GM12873 (cell line): Measurements from ENCODE around the gene HAUS7.

Experiments used
- CTCF ChIP-seq: IDR thresholded peaks from 2 replicates; pipeline ENCODE4 v1.5.1; 2012; ENCODE audit warnings: low read depth, mild to moderate bottlenecking, moderate library complexity, low read length, control low read depth; ENCODE audit not compliant: insufficient read depth; ENCODE audit errors: missing control alignments

The HAUS7 gene

GRCh38 chrX:153440556-153441135 lies 29.7 kb downstream of the HAUS7 start:
- TF ChIP-seq CTCF: no peak

- no peak for TF ChIP-seq CTCF
Measured at GRCh38 chrX:153439977-153440376, 30.4 kb downstream of the HAUS7 start.

GRCh38 chrX:153438532-153438931 lies 31.8 kb downstream of the HAUS7 start:
- TF ChIP-seq CTCF: peak; percentile 27

- no peak for TF ChIP-seq CTCF
Measured at GRCh38 chrX:153435845-153436244, 34.5 kb downstream of the HAUS7 start.

- no peak for TF ChIP-seq CTCF
Measured at GRCh38 chrX:153434801-153435200, 35.6 kb downstream of the HAUS7 start.

- no peak for TF ChIP-seq CTCF
Measured at GRCh38 chrX:153433781-153434285, 36.5 kb downstream of the HAUS7 start.

GRCh38 chrX:153433161-153433680 lies 37.2 kb downstream of the HAUS7 start:
- TF ChIP-seq CTCF: no peak
